GM19455 (cell line): ENCODE results near the gene CD200R1L.
A peak's percentile ranks its signal among the peaks of the same experiment; 100 is the strongest.

Experiments
- ATAC-seq: cut with Tn5 transposase; IDR thresholded peaks from one replicate; pipeline ENCODE4 v1.9.1; 2021; ENCODE audit not compliant: unreplicated experiment

Gene CD200R1L

DNA sequence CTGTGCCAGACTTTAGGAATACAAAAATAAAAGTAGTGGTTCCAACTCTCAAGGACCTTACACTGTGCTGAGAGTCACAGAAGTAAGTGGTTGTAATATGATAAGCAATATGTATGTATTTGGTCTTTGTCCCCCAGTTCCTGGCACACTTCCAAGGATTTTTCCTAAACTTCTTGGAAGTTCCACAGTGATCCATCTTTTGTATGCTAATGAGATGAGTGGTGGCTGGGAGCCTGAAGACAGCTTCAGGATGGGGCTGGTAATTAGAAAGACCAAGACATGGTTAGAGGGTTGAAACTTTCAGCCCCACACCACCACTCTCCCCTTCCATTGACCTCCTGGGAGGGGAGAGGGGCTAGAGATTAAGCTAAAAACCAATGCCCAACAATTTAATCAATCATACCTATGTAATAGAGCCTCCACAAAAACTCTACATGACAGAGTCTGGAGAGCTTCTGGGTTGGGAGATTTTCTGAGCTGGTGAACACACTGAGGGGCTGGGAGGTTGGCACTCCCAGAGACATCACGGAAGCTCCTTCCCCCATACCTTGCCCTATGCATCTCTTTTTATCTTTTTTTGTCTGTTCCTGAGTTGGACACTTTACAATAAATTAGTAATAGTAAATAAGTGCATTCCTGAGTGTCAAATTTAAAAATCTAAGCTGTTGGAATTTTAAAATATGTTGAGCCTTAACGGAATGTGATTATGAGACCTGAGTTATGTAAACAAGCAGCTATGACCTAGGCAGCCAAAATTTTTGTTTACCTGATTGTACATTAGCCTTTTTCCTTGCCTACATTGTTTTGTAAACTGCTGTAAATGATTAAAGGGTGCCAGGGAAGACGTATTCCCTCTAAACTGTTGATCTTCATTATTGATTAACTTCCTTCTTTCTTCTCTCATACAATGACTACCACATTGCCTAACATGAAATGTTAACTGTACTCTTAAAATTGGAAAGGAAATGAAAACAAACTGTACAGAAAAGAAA, 24.3 kb downstream of the CD200R1L start:
- ATAC-seq, result no peak

DNA sequence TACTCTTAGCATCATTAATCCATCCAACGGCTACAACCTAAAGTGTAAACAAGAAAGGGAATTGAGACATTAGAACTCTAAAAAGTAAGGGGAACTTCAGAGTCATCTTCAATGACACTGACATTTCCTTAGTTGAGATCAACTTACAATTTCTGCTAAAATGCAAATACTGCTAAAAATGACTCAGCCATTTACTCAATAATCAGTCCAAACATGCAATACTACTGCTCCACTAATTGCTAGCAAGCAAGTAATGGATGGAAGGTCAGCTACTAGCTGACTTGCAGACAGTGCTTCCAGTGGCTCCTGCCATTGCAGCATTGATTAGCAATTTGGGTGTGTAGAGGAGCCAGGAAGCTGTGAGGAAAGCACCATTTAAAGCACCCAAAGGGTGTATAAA, 28.4 kb downstream of the CD200R1L start:
- no peak for ATAC-seq

- ATAC-seq, result no peak
Observed at GRCh38 chr3:112817797-112818196, 28.9 kb downstream of the CD200R1L start.

DNA sequence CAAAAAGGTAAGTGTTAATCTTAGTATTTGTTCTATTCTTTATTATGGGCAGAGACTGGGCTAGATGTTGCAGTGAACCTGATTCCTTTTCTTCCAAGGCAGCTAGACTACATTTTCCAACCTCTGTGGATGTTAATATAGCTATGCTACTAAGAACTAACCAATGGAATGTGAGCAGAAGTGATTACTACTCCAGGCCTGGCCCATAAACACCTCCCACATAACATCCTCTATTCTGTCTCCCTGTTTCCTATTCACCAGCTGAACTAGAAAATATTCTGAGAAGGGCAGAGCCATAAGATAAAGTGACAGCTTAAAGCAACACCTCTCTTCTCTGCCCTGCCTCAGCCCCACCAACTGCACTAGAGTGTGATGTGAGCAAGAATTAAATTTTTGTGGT, 29.4 kb downstream of the CD200R1L start:
- ATAC-seq, result no peak

DNA sequence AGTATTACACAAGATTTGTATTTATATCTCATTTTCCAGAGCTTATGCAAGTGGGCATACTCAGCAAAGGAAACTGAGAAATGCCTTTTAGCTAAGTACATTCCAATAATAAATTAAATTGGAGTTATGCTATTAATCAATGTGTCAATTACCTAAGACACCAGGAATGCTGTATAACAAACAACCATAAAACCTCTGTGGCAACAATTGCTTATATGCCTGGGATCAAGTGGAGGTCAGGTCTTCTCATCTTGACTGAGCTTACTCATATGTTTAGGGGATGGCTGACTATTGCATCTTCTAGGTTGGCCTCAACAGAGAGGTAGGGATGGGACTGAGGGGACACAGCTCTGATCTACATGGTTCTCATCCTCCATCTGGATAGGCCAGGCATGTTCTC, 30.7 kb downstream of the CD200R1L start:
- no peak for ATAC-seq

DNA sequence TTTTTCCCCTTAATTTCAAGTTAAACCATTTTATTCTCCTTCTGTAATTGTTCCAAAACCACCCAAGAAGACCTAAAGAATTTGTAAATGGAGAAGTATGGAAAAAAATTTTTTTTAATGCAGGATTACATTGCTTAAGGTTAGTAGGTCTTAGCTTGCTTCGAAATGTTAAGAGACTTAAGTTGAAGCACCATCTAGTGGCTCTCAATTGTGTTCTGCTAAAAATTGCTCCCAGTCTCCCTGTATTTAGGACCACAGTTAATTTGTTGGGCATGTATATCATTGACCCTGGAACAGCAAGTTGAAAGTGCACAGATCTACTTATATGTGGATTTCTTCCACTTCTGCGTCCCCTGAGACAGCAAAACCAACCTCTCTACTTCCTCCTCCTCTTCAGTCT, 32.4 kb downstream of the CD200R1L start:
- ATAC-seq, result no peak

GRCh38 chr3:112813723-112814171, 32.9 kb downstream of the CD200R1L start:
- ATAC-seq, result peak; percentile 72

DNA sequence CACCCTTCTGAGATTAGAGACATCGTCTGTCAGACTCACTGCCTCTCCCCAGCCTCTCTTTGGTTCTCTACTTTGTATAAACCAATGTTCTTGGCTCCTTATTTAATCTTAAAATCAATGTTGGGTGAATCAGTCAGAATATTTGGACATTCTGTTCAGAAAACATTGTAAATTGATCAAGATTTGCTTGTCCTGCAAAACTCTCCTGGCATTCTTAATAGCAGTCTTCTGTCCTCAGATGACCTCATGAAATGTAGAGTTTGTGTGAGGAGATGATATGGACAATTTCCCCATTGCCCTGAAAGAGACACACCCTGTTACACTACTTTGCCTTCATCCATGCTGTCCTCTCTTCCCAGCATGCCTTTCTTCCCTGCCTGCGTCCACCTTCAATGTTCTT, 33.6 kb downstream of the CD200R1L start:
- no peak for ATAC-seq

- no peak for ATAC-seq
Observed at GRCh38 chr3:112811917-112812660, 34.6 kb downstream of the CD200R1L start.

DNA sequence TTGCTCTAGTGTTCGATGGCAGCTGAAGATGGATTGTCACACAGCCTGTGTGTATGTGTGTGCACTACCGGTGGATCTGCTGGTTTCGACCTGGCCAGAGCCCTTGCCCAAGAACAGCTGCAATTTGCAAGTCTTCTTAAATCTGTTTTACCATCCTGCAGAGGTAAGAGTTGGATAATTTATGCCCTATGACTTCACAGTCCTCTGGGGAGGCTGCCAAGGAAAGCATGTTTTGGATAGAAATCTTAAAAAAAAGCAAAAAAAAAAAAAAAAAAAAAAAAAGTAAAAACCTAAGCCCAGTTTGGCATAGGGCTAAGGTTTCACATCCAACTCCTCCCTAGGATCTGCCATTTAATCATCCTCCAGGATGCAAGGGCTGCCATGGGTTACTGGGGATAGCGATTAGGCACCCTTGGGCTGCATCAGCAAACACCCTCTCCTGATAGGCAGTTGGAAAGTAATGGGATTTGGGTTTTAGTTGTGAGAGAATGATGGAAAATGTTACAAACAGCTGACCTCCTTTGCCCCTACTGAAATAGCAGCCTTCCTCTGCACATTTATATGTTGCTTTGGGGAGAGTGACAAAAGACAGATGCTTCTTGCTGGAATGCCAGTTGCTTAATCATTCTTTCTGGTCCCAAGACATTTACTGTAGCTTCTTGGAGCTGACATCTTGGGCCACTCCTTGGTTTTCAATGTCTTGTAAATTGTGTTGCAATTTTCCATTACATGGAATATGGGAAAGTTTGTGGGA, 35.4 kb downstream of the CD200R1L start:
- no peak for ATAC-seq

DNA sequence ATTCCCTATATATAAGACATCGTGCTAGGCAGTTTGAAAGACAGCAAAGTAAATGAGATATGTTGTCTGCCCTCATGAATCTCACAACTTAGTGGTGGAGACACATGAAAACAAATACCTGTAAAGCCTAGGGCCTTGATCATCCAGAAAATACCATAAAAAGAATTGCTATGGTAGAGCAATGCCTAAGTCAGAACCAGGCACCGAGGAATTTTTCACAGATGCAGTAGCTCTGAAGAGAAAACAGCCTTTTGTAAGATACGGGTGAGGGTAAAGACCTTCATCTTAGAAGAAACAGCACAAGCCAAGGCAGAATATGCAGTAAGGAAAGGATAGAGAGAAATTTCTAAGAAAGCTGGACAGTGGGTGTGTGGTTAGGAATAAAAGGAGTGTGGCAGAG, 36.1 kb downstream of the CD200R1L start:
- no peak for ATAC-seq

GRCh38 chr3:112808136-112808535, 38.5 kb downstream of the CD200R1L start:
- no peak for ATAC-seq

DNA sequence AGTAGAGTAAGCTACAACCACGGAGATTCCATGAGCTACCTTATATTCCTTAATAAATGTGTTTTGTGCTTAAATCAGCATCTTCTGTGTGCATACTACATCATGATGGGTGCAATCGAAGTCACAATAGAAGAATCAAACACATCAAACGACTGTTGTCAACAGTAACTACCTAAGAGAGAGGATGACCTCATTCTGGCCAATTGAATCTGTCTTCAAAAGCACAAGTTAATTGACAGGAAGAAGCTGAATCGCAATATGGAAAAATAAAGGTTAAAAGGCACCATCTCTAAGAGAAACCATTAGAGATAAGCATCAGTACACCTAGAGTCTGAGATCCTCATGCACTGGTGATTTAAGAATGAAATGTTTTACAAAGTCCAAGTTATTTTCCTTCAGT, 39.0 kb downstream of the CD200R1L start:
- ATAC-seq, result no peak

- no peak for ATAC-seq
Observed at GRCh38 chr3:112806903-112807302, 39.8 kb downstream of the CD200R1L start.

DNA sequence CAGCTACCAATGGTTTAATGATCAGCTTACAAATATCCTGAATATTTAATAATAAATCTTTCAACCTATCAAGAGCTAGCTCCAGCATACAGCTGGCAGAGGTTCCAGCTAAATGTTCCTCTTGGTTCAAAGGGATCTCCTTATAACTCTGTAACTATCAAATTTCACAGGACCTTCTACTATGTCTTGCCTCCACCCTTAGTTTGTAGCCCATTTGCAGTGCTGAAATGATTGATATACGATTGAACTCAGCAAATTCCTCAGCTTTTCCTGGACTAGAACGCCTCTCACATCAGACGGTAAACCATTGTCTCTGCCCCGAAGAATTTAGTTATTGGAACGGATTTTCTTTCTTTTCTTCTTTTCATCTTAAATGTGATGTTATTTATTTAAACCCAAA, 41.5 kb downstream of the CD200R1L start:
- ATAC-seq, result no peak

DNA sequence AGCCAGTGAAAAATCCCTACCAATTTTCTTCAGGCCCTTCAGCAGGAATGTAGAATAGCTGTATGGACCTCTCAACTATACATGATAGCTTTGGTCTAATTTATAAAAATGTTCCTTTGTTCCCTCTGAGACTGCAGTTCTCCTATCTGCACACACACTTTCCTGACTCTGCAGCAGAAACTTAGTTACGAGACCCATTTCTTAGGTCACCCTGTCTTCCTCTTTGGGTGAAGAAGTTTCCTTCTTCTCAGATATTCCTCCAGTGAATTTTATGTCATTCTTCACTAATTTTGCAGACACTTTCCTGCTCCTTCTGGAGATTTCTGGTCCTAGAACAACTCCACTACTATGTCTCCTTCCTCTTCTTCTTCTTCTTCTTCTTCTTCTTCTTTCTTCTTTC, 42.6 kb downstream of the CD200R1L start:
- no peak for ATAC-seq

DNA sequence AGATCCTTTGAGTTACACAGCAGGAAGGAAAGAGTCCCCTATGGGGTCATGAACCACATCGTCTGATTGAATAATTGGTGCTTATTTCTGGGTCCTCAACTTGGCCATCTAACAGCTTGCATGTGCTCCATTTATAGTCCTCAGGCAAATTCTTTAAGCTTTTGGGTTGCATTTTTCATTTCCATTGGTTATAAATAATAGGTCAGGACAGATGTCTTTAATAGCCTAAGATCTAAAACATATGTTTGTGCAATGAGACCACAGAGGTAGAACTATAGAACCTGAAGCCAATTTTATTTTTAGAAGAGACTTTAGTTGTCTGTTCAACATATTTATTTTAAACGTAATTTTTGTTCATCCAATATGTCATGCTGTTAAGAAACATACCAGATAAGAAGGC, 43.2 kb downstream of the CD200R1L start:
- no peak for ATAC-seq

DNA sequence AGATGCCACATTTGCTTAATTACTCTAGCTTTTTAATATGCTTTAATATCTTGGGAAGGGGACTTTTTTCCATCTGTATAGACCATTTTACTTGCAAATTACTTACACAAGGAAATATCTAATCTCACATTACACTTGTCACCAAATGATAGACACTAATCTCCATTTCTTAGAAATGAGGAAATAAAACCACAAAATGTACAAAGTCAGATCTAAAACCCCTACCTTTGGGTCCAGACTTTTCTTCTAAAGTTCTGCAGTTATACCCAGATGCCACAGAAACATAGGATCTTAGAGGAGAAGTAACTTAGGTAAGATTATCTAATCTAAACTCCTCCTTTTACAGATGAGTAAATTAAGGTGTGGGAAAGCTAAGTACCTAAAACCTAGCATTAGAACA, 44.3 kb downstream of the CD200R1L start:
- no peak for ATAC-seq

DNA sequence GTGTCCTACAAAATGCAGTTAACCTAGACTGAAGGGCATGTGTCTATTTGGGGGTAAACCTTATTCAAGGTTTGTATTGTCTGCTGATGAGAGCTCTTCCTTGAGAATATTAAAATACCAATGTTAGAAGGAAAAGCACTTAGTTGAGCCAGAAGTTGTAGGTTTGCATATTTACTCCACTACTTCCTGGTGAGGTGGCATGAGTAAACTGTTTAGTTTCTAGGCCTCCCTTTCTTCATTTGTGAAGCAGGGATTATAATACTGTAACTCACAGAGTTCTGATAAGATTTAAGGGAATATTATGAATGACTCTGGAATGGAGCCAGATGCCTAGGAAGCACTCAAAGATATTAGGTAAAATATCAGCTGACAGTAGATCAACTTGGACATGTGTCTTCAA, 46.7 kb downstream of the CD200R1L start:
- no peak for ATAC-seq

DNA sequence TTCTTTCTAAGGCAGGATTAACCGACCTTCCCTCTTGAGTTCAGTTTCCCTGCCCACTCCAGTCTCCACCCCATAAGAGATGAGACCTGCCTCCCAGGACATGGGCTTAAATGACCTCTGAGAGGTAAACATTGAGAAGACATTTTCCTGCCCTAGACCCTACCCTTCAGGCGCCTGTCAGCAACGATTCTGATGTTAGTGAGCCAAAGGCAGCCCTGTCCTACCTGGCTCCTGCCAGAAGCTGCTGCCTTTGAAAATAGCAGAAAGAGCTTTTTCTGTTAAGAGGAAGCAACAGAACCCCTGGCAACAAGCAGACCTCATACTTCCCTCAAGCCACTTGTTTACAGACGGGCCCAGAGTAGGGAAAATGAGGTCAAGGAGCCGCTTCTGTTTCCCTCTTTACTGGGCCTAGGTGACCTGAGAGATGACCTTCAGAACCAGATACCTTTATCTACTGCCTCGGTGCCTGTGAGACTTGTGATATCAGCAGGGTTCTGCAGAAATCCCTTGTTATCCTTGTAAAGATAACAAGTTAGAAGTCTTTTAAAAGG, 52.0 kb downstream of the CD200R1L start:
- no peak for ATAC-seq
